Measurements from ENCODE around the gene BATF.

Gene BATF

DNA sequence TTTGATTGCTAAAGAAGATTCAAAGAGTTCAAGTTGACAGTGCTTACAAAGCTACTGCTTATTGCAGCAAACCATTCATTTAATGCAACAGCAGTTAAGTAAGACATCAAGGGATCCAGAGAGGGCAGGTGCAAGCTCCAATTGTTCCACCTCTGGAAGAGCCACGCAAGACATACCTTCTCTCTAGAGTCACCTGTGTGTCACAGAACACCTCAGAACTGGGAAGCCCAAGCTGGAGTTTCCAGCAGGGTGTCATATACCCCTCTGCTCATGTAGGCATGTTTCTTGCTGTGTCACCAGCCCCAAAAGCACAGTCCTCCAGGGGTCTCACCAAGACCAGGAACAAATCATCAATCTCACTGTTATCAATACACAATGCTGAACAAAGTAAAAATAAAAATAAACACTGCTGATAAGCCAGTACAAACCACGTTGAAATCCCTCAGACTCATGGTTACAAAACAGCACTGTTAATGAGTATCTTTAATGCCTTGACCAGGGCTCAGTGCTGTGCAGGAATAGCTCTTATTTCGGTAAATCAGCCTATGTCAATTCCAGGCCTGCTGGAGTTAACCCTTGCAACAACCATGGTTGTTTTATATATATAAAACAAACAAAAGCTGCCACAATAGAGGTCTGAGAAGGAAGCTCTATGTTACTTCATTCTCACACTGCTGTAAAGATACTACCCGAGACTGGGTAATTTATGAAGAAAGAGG lies 37.4 kb upstream of the BATF start:
- no peak for TF ChIP-seq SIN3A (IDR thresholded peaks at IDR 0.05; ENCODE audit: borderline replicate concordance, insufficient read depth, low read length)
- no peak for TF ChIP-seq POLR2AphosphoS5 (IDR thresholded peaks at IDR 0.05; ENCODE audit: low read depth, low read length)

- TF ChIP-seq TAF1 (IDR thresholded peaks at IDR 0.05; ENCODE audit: borderline replicate concordance, insufficient read depth, low read length): no peak
Observed at GRCh38 chr14:75486318-75486717, 36.0 kb upstream of the BATF start.

DNA sequence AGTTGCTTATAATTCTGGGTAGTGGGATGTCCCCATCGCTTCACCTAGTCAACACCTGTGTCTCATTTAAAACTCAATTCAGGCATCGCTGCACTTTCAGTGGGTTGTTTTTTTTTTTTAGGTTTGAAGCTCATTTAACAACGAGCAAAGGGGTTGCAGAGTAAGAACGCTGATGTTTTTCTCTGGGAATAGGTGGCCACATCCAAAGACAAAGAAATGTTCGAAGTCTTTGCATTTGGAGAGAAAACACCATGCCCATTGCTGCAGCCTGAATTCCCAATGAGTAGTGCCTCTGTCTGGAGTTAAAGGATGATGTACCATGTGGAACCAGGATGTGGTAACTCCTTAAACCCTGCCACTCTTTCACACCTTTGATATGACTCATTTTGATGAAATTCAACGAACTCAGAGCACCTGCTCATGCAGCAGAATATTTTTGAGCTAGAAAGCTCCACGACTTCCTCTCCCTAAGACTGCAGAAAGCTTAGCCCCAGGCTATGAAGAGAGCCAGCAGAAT lies 35.1 kb upstream of the BATF start:
- TF ChIP-seq, protein P1, sequence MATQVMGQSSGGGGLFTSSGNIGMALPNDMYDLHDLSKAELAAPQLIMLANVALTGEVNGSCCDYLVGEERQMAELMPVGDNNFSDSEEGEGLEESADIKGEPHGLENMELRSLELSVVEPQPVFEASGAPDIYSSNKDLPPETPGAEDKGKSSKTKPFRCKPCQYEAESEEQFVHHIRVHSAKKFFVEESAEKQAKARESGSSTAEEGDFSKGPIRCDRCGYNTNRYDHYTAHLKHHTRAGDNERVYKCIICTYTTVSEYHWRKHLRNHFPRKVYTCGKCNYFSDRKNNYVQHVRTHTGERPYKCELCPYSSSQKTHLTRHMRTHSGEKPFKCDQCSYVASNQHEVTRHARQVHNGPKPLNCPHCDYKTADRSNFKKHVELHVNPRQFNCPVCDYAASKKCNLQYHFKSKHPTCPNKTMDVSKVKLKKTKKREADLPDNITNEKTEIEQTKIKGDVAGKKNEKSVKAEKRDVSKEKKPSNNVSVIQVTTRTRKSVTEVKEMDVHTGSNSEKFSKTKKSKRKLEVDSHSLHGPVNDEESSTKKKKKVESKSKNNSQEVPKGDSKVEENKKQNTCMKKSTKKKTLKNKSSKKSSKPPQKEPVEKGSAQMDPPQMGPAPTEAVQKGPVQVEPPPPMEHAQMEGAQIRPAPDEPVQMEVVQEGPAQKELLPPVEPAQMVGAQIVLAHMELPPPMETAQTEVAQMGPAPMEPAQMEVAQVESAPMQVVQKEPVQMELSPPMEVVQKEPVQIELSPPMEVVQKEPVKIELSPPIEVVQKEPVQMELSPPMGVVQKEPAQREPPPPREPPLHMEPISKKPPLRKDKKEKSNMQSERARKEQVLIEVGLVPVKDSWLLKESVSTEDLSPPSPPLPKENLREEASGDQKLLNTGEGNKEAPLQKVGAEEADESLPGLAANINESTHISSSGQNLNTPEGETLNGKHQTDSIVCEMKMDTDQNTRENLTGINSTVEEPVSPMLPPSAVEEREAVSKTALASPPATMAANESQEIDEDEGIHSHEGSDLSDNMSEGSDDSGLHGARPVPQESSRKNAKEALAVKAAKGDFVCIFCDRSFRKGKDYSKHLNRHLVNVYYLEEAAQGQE (IDR thresholded peaks at IDR 0.05; ENCODE audit: insufficient read depth in 1 of 2, low read depth in 2 of 2, low read length in 2 of 2): no peak
- TF ChIP-seq POLR2AphosphoS5 (IDR thresholded peaks at IDR 0.05; ENCODE audit: low read depth, low read length): no peak
- TF ChIP-seq FOXP2 (optimal IDR thresholded peaks at IDR 0.05; ENCODE audit: borderline replicate concordance, extremely low read depth, extremely low read length, insufficient read depth): no peak
- TF ChIP-seq TAF1 (IDR thresholded peaks at IDR 0.05; ENCODE audit: borderline replicate concordance, insufficient read depth, low read length): no peak
- TF ChIP-seq SIN3A (IDR thresholded peaks at IDR 0.05; ENCODE audit: borderline replicate concordance, insufficient read depth, low read length): no peak

- TF ChIP-seq POLR2AphosphoS5 (IDR thresholded peaks at IDR 0.05; ENCODE audit: low read depth, low read length): no peak
- TF ChIP-seq TAF1 (IDR thresholded peaks at IDR 0.05; ENCODE audit: borderline replicate concordance, insufficient read depth, low read length): no peak
- TF ChIP-seq FOXP2 (optimal IDR thresholded peaks at IDR 0.05; ENCODE audit: borderline replicate concordance, extremely low read depth, extremely low read length, insufficient read depth): no peak
Observed at GRCh38 chr14:75489480-75489837, 32.8 kb upstream of the BATF start.

DNA sequence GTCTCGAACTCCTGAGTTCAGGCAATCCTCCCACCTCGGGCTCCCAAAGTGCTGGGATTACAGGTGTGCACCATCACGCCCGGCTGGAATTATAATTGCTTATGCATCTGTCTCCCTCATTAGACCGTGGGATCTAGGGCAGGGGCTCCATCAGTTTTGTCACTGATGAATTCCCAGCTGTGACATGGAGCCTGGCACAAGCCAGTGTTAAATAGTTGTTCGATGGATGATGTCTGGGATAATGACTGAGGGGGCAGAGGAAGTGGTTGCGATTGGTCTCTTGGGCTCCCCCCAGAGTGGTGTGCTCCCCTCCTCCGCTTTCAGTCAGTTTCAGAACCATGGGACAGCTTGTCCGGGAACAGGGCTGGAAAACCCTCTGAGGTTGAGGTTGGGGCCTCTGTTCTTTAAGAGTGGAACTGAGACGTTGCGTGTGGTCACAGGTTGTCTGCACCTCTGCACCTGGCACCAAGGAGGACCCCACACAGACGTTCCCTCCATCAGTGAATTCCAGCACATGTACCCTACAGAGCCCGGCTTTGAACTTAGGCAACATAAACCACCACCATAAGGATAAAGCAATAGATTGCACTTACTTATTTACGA lies 30.8 kb upstream of the BATF start:
- TF ChIP-seq, protein P1 (IDR thresholded peaks at IDR 0.05; ENCODE audit: insufficient read depth in 1 of 2, low read depth in 2 of 2, low read length in 2 of 2): no peak
- TF ChIP-seq POLR2AphosphoS5 (IDR thresholded peaks at IDR 0.05; ENCODE audit: low read depth, low read length): no peak
- no peak for TF ChIP-seq SIN3A (IDR thresholded peaks at IDR 0.05; ENCODE audit: borderline replicate concordance, insufficient read depth, low read length)
- no peak for TF ChIP-seq TAF1 (IDR thresholded peaks at IDR 0.05; ENCODE audit: borderline replicate concordance, insufficient read depth, low read length)
- TF ChIP-seq FOXP2 (optimal IDR thresholded peaks at IDR 0.05; ENCODE audit: borderline replicate concordance, extremely low read depth, extremely low read length, insufficient read depth): no peak

GRCh38 chr14:75492832-75493591 lies 29.3 kb upstream of the BATF start:
- TF ChIP-seq FOXP2 (optimal IDR thresholded peaks at IDR 0.05; ENCODE audit: borderline replicate concordance, extremely low read depth, extremely low read length, insufficient read depth): no peak
- no peak for TF ChIP-seq POLR2AphosphoS5 (IDR thresholded peaks at IDR 0.05; ENCODE audit: low read depth, low read length)
- TF ChIP-seq SIN3A (IDR thresholded peaks at IDR 0.05; ENCODE audit: borderline replicate concordance, insufficient read depth, low read length): no peak
- TF ChIP-seq, protein P1 (IDR thresholded peaks at IDR 0.05; ENCODE audit: insufficient read depth in 1 of 2, low read depth in 2 of 2, low read length in 2 of 2): no peak
- no peak for TF ChIP-seq TAF1 (IDR thresholded peaks at IDR 0.05; ENCODE audit: borderline replicate concordance, insufficient read depth, low read length)

Measured in PFSK-1 (cell line).